GM19043 (cell line): ENCODE measurements around the gene MTMR4.
A peak's percentile ranks its signal among the peaks of the same experiment; 100 is the strongest.
"Not testable (repeated sequence)": the region's sequence is repeated elsewhere in the genome, so short reads cannot be mapped to it uniquely, and the experiment has no call there.

Experiments
- ATAC-seq: cut with Tn5 transposase; IDR thresholded peaks from one replicate; pipeline ENCODE4 v1.9.1; 2021; ENCODE audit warnings: low read depth; ENCODE audit not compliant: unreplicated experiment

The MTMR4 gene

GRCh38 chr17:58527306-58527705, 12.9 kb upstream of the MTMR4 start:
- ATAC-seq: no peak

GRCh38 chr17:58525239-58525638, 10.8 kb upstream of the MTMR4 start:
- ATAC-seq: no peak

GRCh38 chr17:58521680-58522079, 7.2 kb upstream of the MTMR4 start:
- ATAC-seq: no peak

GRCh38 chr17:58520843-58521430, 6.5 kb upstream of the MTMR4 start:
- no peak for ATAC-seq

- peak; percentile 75 for ATAC-seq
These were observed 3.6 kb upstream of the MTMR4 start for GRCh38 chr17:58517928-58518609.

- no peak for ATAC-seq
These were observed 3.0 kb upstream of the MTMR4 start for GRCh38 chr17:58517378-58517927.

GRCh38 chr17:58516644-58517377, 2.4 kb upstream of the MTMR4 start:
- ATAC-seq: no peak

GRCh38 chr17:58515286-58515685, 848 bp upstream of the MTMR4 start:
- no peak for ATAC-seq

- no peak for ATAC-seq
These were observed 326 bp upstream of the MTMR4 start for GRCh38 chr17:58514770-58515157.

- ATAC-seq: no peak
These were observed 1.0 kb downstream of the MTMR4 start for GRCh38 chr17:58513267-58513964.

GRCh38 chr17:58510075-58510474, 4.4 kb downstream of the MTMR4 start:
- no peak for ATAC-seq

- no peak for ATAC-seq
These were observed 5.9 kb downstream of the MTMR4 start for GRCh38 chr17:58508341-58509067.

- ATAC-seq: no peak
These were observed 7.3 kb downstream of the MTMR4 start for GRCh38 chr17:58507123-58507634.

- ATAC-seq: no peak
These were observed 7.9 kb downstream of the MTMR4 start for GRCh38 chr17:58506354-58507080.

GRCh38 chr17:58504826-58505351, 9.5 kb downstream of the MTMR4 start:
- ATAC-seq: peak; percentile 93

- no peak for ATAC-seq
These were observed 10.6 kb downstream of the MTMR4 start for GRCh38 chr17:58503866-58504265.

- not testable (repeated sequence) for ATAC-seq
These were observed 11.3 kb downstream of the MTMR4 start for GRCh38 chr17:58503134-58503533.

- no peak for ATAC-seq
These were observed 13.0 kb downstream of the MTMR4 start for GRCh38 chr17:58501451-58501850.

GRCh38 chr17:58498177-58498828, 16.1 kb downstream of the MTMR4 start:
- no peak for ATAC-seq
